Fibroblast of skin of back (primary cell): ENCODE data around the gene HK2.

ENCODE experiments used
- DNase-seq: peaks from one replicate; pipeline ENCODE4 v3.0.0-alpha.2; 2013

The HK2 gene

DNA sequence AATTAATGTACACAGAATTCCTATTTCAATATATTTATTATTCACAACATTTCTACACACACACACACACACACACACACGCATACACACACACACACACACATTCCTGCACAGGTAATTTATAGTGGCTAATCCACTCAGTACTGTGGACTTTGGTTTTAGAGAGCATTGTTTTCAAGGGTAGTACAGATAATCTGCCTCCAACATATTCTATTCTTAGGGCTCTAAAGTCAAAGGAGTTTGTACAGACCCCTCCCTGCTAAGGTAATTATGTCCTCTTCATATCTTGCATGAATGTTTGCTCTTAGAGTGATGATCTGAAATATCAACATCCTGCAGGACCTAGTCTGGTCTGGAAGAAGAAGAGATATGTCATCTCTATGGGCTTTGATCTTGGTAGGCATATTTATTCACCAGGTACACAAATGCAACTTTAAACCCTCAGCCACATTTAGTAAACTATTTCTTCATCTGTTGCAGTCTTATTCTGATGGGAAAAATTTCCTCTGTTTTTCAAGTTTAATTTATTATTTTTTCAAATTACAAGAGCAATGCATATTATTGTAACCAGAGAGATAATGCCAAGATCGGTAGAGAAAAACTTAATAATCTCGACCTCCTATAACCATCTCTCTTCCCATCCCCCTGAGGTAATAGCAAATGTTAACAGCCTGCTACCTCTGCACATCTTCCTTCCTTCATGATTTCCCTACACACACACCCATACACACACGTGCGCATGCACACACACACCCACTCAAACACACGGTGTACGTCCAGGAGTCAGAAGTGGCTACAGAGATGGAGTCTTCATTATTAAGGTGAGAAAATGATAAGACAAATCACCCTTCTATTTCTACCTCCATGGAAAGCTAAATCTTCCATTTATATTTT, 106.2 kb downstream of the HK2 start:
- DNase-seq: no peak

GRCh38 chr2:74941284-74941683, 107.4 kb downstream of the HK2 start:
- no peak for DNase-seq

GRCh38 chr2:74942263-74942662, 108.3 kb downstream of the HK2 start:
- DNase-seq: no peak
